Liver (tissue), 9 donors: ENCODE measurements around the gene ZNF775. TPM values are rescaled to one million over a fixed set of nuclear protein-coding genes. Genes with fewer than 3 reads are reported as not detected.

Experiments used
- DNase-seq: peaks from one replicate; pipeline ENCODE4 v3.0.0-alpha.2; 2017; ENCODE audit warnings: low spot score
- H3K27ac ChIP-seq, 2 donors: one replicate each; pipeline ENCODE4 v1.7.0; 2013; ENCODE audit warnings: inconsistent platforms in 2 of 2, low read length in 2 of 2, control low read depth in 1 of 2, low read depth in 1 of 2, mild to moderate bottlenecking in 1 of 2
- H3K27me3 ChIP-seq, 4 donors: one replicate each; pipeline versions ENCODE4 v1.6.1 to v1.7.0; 2013; ENCODE audit warnings: low read length in 3 of 4, inconsistent platforms in 1 of 4, mild to moderate bottlenecking in 1 of 4, moderate library complexity in 1 of 4; ENCODE audit not compliant: control insufficient read depth in 4 of 4, insufficient read depth in 4 of 4
- H3K36me3 ChIP-seq, 4 donors: one replicate each; pipeline versions ENCODE4 v1.6.1 to v1.7.0; 2013; ENCODE audit warnings: low read length in 3 of 4, mild to moderate bottlenecking in 3 of 4, low read depth in 1 of 4, moderate library complexity in 1 of 4; ENCODE audit not compliant: control insufficient read depth in 4 of 4, insufficient read depth in 3 of 4
- H3K4me1 ChIP-seq, 4 donors: one replicate each; pipeline versions ENCODE4 v1.6.1 to v1.7.0; 2013; ENCODE audit warnings: low read length in 3 of 4, mild to moderate bottlenecking in 3 of 4, moderate library complexity in 1 of 4; ENCODE audit not compliant: control insufficient read depth in 4 of 4, insufficient read depth in 4 of 4
- H3K4me3 ChIP-seq, 3 donors: one replicate each; pipeline versions ENCODE4 v1.6.1 to v1.7.0; 2013; ENCODE audit warnings: low read length in 3 of 3, control low read depth in 1 of 3, low read depth in 1 of 3, mild to moderate bottlenecking in 1 of 3
- H3K9ac ChIP-seq, 2 donors: one replicate each; pipeline ENCODE4 v1.7.0; 2013; ENCODE audit warnings: low read length in 2 of 2, mild to moderate bottlenecking in 2 of 2, moderate library complexity in 2 of 2, control low read depth in 1 of 2, low read depth in 1 of 2
- H3K9me3 ChIP-seq, 4 donors: one replicate each; pipeline versions ENCODE4 v1.6.1 to v1.7.0; 2013; ENCODE audit warnings: low read length in 3 of 4; ENCODE audit not compliant: control insufficient read depth in 4 of 4
- ATF3 ChIP-seq: IDR thresholded peaks from 2 replicates; pipeline ENCODE4 v1.6.1; 2016; ENCODE audit warnings: antibody characterized with exemption
- CTCF ChIP-seq: fragments of 150-350 bp; IDR thresholded peaks from 2 replicates; pipeline ENCODE4 v1.5.1; 2017; ENCODE audit warnings: improper control_type of control experiment, low read depth, low read length; ENCODE audit not compliant: missing input control
- EGR1 ChIP-seq, 2 donors: IDR thresholded peaks; 2 replicates each; pipeline ENCODE4 v1.6.1; 2016 to 2018; ENCODE audit warnings: antibody characterized with exemption in 2 of 2, low read depth in 2 of 2
- FOXA1 ChIP-seq: IDR thresholded peaks from 2 replicates; pipeline ENCODE4 v1.6.1; 2016; ENCODE audit warnings: antibody characterized with exemption
- FOXA2 ChIP-seq: IDR thresholded peaks from 2 replicates; pipeline ENCODE4 v1.6.1; 2016; ENCODE audit warnings: antibody characterized with exemption
- HNF4A ChIP-seq, 2 donors: conservative IDR thresholded peaks; 2 replicates each; pipeline ENCODE4 v1.6.1; 2016; ENCODE audit warnings: antibody characterized with exemption in 2 of 2, mild to moderate bottlenecking in 2 of 2
- HNF4G ChIP-seq: IDR thresholded peaks from 2 replicates; pipeline ENCODE4 v1.6.1; 2016; ENCODE audit warnings: antibody characterized with exemption
- JUND ChIP-seq, 2 donors: IDR thresholded peaks; 2 replicates each; pipeline ENCODE4 v1.6.1; 2016; ENCODE audit warnings: antibody characterized with exemption in 2 of 2
- MAX ChIP-seq: IDR thresholded peaks from 2 replicates; pipeline ENCODE4 v1.6.1; 2016; ENCODE audit warnings: antibody characterized with exemption
- NR2F2 ChIP-seq: IDR thresholded peaks from 2 replicates; pipeline ENCODE4 v1.6.1; 2016; ENCODE audit warnings: antibody characterized with exemption
- RAD21 ChIP-seq, 2 donors: IDR thresholded peaks; 2 replicates each; pipeline ENCODE4 v1.6.1; 2016; ENCODE audit warnings: antibody characterized with exemption in 2 of 2, mild to moderate bottlenecking in 2 of 2
- REST ChIP-seq: IDR thresholded peaks from 2 replicates; pipeline ENCODE4 v1.6.1; 2016; ENCODE audit warnings: antibody characterized with exemption, mild to moderate bottlenecking
- RXRA ChIP-seq, 2 donors: IDR thresholded peaks; 2 replicates each; pipeline ENCODE4 v1.6.1; 2017 to 2018; ENCODE audit warnings: antibody characterized with exemption in 2 of 2, mild to moderate bottlenecking in 1 of 2
- TAF1 ChIP-seq: conservative IDR thresholded peaks from 2 replicates; pipeline ENCODE4 v1.6.1; 2016; ENCODE audit warnings: antibody characterized with exemption, mild to moderate bottlenecking
- YY1 ChIP-seq: IDR thresholded peaks from 2 replicates; pipeline ENCODE4 v1.6.1; 2016; ENCODE audit warnings: antibody characterized with exemption, mild to moderate bottlenecking
- ZBTB33 ChIP-seq: IDR thresholded peaks from 2 replicates; pipeline ENCODE4 v1.6.1; 2016; ENCODE audit warnings: antibody characterized with exemption
- WGBS: extraction: QIAGEN DNeasy Blood & Tissue Kit; methylation state at CpG from one replicate; pipeline ENCODE4 v1.1.7; 2013; 5-methylcytosine and 5-hydroxymethylcytosine counted together
- polyA plus RNA-seq, 2 donors: library from polyadenylated mRNA; stranded (reverse) in 1 of 2; unstranded in 1 of 2; fragments of 200-250 nt in 1 of 2; fragments of >200 nt in 1 of 2; fragmentation: Nextera tagmentation in 1 of 2; extraction: Ambion mirVana in 1 of 2; gene quantifications; one replicate each; pipeline versions ENCODE4 v1.2.1 to v1.2.3, GENCODE V29; 2013 to 2015
- total RNA-seq, 2 donors: library from RNA; depleted of rRNA; stranded (reverse); fragments of >200 nt; gene quantifications; one replicate each; pipeline ENCODE4 v1.2.3, GENCODE V29; 2014
- donor health status: healthy.
- donor health status: healthy.
- donor health status: healthy.
- donor health status: healthy.
- donor health status: healthy.

The ZNF775 gene
- total and polyA plus RNA-seq, 4 donors, result 0.08 to 3.1 (median 0.52) TPM

GRCh38 chr7:150382123-150382843 lies 3.2 kb downstream of the ZNF775 start:
- 90% methylated on average over 20 of the region's 20 CpGs for WGBS
- Histone ChIP-seq H3K9ac (no peak overlapping the region), H3K27me3 (no peaks in the 10 kb centered on the region), H3K36me3 (no peaks in the 10 kb centered on the region), H3K4me3 (no peak overlapping the region), H3K9me3 (no peaks in the 10 kb centered on the region), H3K27ac (no peak overlapping the region), H3K4me1 (peaks cover 8 to 64% (median 59%) of the 10 kb centered on the region in 4 donors)
- DNase-seq, result no peak
- TF ChIP-seq YY1, result no peak
- TF ChIP-seq ZBTB33, result no peak
- no peak for TF ChIP-seq FOXA2
- no peak for TF ChIP-seq RXRA (IDR thresholded peaks at IDR 0.05)
- no peak for TF ChIP-seq JUND (IDR thresholded peaks at IDR 0.05)
- TF ChIP-seq ATF3, result no peak
- no peak for TF ChIP-seq FOXA1
- no peak for TF ChIP-seq CTCF
- TF ChIP-seq RAD21 (IDR thresholded peaks at IDR 0.05), result no peak
- no peak for TF ChIP-seq HNF4A (conservative IDR thresholded peaks at IDR 0.05)
- no peak for TF ChIP-seq TAF1

- peaks cover 6 to 58% (median 54%) of the 10 kb centered on the region in 4 donors for H3K4me1 ChIP-seq
- no peak overlapping the region for H3K27ac ChIP-seq
Measured at GRCh38 chr7:150382844-150383225, 3.7 kb downstream of the ZNF775 start.

More at GRCh38 chr7:150382844-150383225, 3.7 kb downstream of the ZNF775 start:
- 51% methylated on average over 4 of the region's 4 CpGs for WGBS
- no peak for TF ChIP-seq JUND (IDR thresholded peaks at IDR 0.05)
- no peak for TF ChIP-seq RAD21 (IDR thresholded peaks at IDR 0.05)
- no peak for TF ChIP-seq MAX
- TF ChIP-seq ATF3, result no peak
- no peak for TF ChIP-seq FOXA1
- no peak for TF ChIP-seq HNF4G
- TF ChIP-seq CTCF, result no peak
- TF ChIP-seq EGR1 (IDR thresholded peaks at IDR 0.05; ENCODE audit: low read depth in 2 of 2), result no peak
- TF ChIP-seq HNF4A (conservative IDR thresholded peaks at IDR 0.05), result no peak
- TF ChIP-seq NR2F2, result no peak
- TF ChIP-seq ZBTB33, result no peak
- no peak for TF ChIP-seq YY1
- no peak for TF ChIP-seq REST
- TF ChIP-seq TAF1, result no peak
- Histone ChIP-seq H3K4me3 (no peak overlapping the region), H3K9me3 (no peaks in the 10 kb centered on the region), H3K36me3 (no peaks in the 10 kb centered on the region), H3K27me3 (no peaks in the 10 kb centered on the region), H3K9ac (no peak overlapping the region)
- no peak for DNase-seq
